Activated gamma-delta T cell (primary cell): ENCODE data around the gene PPIL1.

ENCODE experiments used
- DNase-seq: peaks from one replicate; lab custom pipeline; 2025; lab: John Stamatoyannopoulos, UW

Gene PPIL1

GRCh38 chr6:36855750-36856149, 18.9 kb downstream of the PPIL1 start:
- DNase-seq, result no peak

GRCh38 chr6:36853325-36853724, 21.3 kb downstream of the PPIL1 start:
- no peak for DNase-seq

- no peak for DNase-seq
These were observed 22.0 kb downstream of the PPIL1 start for GRCh38 chr6:36852481-36853147.

- no peak for DNase-seq
These were observed 23.0 kb downstream of the PPIL1 start for GRCh38 chr6:36851626-36852025.

GRCh38 chr6:36851149-36851614, 23.4 kb downstream of the PPIL1 start:
- no peak for DNase-seq

- DNase-seq, result no peak
These were observed 24.6 kb downstream of the PPIL1 start for GRCh38 chr6:36850021-36850420.

- DNase-seq, result no peak
These were observed 25.8 kb downstream of the PPIL1 start for GRCh38 chr6:36848658-36849441.

- DNase-seq, result no peak
These were observed 26.6 kb downstream of the PPIL1 start for GRCh38 chr6:36847991-36848390.

- DNase-seq, result no peak
These were observed 27.5 kb downstream of the PPIL1 start for GRCh38 chr6:36847152-36847551.

- no peak for DNase-seq
These were observed 29.4 kb downstream of the PPIL1 start for GRCh38 chr6:36845233-36845632.

- no peak for DNase-seq
These were observed 30.1 kb downstream of the PPIL1 start for GRCh38 chr6:36844232-36845170.

- no peak for DNase-seq
These were observed 31.4 kb downstream of the PPIL1 start for GRCh38 chr6:36843170-36843569.

GRCh38 chr6:36841756-36842155, 32.8 kb downstream of the PPIL1 start:
- no peak for DNase-seq

- peak; percentile 24 for DNase-seq
These were observed 33.9 kb downstream of the PPIL1 start for GRCh38 chr6:36840432-36841403.

GRCh38 chr6:36839749-36840431, 34.7 kb downstream of the PPIL1 start:
- peak; percentile 24 for DNase-seq

- DNase-seq, result no peak
These were observed 35.5 kb downstream of the PPIL1 start, which contains the start of gene CPNE5 for GRCh38 chr6:36838896-36839748. TSS of gene CPNE5 (minus strand) at chr6:36839444. CDS start at chr6:36839377, 67 bp downstream.

GRCh38 chr6:36837686-36838085, 36.9 kb downstream of the PPIL1 start:
- no peak for DNase-seq

- DNase-seq, result no peak
These were observed 37.6 kb downstream of the PPIL1 start for GRCh38 chr6:36837022-36837339.
